GM19438 (cell line): ENCODE measurements around the gene TMEM35A.
A peak's percentile ranks its signal among the peaks of the same experiment; 100 is the strongest.
"Not testable (repeated sequence)": the region's sequence is repeated elsewhere in the genome, so short reads cannot be mapped to it uniquely, and the experiment has no call there.

Experiments
- ATAC-seq: cut with Tn5 transposase; IDR thresholded peaks from one replicate; pipeline ENCODE4 v1.9.1; 2021; ENCODE audit warnings: low read depth; ENCODE audit not compliant: unreplicated experiment

The TMEM35A gene

GRCh38 chrX:101078716-101079598, at the start of gene TMEM35A:
Gene TMEM35A, plus strand, starts transcription at chrX:101078879. Its CDS starts 124 bp downstream, at chrX:101079003.
- ATAC-seq: no peak

DNA sequence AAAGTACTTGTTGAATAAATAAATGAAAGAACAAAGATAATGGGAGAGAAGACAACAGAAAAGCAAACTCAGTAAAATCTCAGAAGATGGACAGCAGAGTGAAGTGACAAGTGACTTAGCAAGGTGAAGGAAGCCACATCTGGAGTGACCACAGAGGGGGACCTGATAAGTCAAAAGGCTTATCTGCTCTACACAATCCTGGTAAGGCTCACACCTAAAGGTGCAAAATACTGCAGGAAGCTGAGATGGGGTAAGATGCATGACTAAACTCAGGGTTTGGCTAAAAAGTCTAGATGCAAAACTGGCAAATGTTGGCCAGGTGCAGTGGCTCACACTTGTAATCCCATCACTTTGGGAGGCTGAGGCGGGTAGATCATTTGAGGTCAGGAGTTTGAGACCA, 49.0 kb upstream of the TMEM35A start:
- no peak for ATAC-seq

GRCh38 chrX:101037231-101037630, 41.4 kb upstream of the TMEM35A start:
- ATAC-seq: no peak

GRCh38 chrX:101040197-101040596, 38.5 kb upstream of the TMEM35A start:
- no peak for ATAC-seq

DNA sequence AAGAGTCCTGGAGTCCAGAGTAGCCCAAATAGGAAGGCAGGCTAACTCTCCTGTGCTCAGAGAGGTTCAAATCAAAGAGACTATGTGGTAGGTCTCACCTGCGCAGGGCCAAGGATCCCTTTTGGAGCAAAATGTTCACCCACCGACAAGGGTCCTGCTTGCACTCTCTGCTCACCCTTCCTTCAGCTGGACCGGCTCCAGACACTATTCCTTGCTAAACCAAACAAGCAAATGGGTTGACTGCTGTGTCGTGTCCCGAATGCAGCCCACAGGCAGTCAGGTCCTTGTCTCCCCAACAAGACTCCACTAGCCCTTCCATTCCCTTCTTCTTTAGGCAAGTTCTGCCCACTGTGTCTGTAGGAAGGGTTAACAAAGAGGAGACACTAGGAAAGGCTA, 27.5 kb upstream of the TMEM35A start:
- ATAC-seq: peak; percentile 10

DNA sequence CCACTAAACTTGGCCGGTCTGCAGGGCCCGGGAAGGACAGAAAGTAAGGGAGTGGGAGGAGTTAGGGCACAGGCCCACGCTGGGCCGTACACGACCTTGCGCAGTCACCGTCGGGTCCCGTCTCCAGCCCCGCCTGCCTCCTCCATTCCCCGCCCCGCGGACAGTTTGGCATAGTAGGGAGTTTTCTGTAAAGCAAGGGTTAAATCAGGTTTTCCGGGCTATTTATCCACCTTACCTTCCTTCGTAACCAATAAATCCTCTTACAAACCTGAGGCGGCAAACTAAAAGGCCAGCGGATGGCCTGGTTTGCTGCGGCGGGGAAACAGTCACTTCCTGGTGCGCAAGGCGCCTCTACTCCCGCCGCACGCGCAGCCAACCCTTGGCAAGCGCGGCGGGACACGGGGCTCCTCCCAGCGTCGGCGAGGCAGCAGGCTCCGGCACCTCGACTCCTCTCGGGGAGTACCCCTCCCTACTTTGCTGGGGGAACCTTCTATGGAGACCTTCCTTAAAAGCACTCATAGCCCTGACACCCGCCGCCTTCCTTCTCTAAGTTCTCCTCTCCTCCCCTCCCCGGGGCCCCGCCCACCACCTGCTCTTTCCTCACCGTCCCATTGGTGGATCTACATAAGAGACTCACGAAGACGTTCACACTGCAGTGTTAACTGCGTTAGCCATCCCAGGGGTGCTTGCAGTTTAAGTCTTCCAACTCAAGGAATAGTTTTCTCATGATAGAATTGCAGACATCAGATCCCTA, 27.0 kb upstream of the TMEM35A start, which contains the start of gene TRMT2B:
Gene TRMT2B (minus strand): TSS at position 563 of the 754 bp plus-strand sequence. CDS start 9,822 bp downstream, outside the sequence.
- ATAC-seq: peak; percentile 92

GRCh38 chrX:101056551-101056950, 22.1 kb upstream of the TMEM35A start:
- ATAC-seq: not testable (repeated sequence)

GRCh38 chrX:101057093-101057714, 21.5 kb upstream of the TMEM35A start:
- ATAC-seq: peak; percentile 91

- no peak for ATAC-seq
These were observed 16.5 kb upstream of the TMEM35A start for GRCh38 chrX:101062176-101062575.

- ATAC-seq: no peak
These were observed 7.1 kb upstream of the TMEM35A start for GRCh38 chrX:101071582-101071981.

GRCh38 chrX:101079736-101080270, 1.1 kb downstream of the TMEM35A start:
- ATAC-seq: no peak

DNA sequence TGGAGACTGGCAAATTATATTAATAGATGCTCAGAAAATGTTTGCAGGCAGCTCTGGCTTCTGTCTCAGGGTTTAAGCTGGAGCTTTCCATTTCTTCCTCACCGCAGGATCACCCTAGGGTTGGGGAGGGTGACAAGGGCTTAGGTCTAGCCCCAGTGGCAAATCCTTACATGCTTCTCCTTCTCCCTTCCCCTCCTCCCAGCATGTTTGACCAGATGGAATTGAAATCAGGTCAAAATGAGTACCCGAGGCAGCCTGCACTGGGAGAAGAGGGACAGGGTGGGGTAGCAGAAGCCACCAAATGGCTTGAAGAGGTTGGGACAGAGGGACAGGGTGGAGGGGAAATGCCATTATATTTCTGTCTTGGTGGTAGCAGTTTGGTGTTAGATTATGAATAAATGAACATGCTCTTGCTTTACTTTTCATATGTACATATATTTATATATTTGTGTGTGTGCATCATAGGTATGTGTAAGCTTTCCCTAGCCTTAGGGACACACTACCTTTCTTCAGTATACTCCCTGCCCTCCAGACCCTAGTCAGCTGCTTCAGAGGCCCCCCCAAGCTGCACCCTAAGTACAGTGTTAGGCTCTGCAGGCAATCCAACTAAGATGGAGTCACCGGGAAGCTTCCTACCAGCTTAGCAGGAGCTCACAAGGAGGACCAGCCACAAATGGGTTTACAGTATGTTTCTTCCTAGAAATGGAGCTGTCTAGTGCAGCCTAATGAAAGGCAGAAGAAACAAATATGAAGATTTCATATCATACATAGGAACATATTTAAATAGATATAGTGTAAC, 1.8 kb downstream of the TMEM35A start:
- ATAC-seq: no peak

GRCh38 chrX:101081231-101081630, 2.6 kb downstream of the TMEM35A start:
- no peak for ATAC-seq

DNA sequence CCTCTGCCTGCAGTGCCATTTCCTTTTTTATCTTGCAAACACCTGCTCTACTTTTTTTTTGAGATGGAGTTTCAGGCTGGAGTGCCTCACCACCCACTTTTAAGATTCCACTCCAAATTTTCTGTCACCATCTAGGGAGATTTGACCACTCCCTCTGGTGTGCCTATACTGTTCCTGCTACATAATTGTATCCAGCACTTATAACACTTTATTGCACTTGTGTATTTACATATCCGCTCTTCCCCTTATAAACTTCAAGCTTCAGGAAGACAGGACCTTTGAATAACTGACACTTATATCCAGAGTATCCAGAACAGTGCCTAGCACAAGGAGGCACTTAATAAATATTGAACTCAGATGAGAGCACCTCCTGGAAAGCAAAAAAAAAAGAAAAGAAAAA, 13.1 kb downstream of the TMEM35A start:
- no peak for ATAC-seq

DNA sequence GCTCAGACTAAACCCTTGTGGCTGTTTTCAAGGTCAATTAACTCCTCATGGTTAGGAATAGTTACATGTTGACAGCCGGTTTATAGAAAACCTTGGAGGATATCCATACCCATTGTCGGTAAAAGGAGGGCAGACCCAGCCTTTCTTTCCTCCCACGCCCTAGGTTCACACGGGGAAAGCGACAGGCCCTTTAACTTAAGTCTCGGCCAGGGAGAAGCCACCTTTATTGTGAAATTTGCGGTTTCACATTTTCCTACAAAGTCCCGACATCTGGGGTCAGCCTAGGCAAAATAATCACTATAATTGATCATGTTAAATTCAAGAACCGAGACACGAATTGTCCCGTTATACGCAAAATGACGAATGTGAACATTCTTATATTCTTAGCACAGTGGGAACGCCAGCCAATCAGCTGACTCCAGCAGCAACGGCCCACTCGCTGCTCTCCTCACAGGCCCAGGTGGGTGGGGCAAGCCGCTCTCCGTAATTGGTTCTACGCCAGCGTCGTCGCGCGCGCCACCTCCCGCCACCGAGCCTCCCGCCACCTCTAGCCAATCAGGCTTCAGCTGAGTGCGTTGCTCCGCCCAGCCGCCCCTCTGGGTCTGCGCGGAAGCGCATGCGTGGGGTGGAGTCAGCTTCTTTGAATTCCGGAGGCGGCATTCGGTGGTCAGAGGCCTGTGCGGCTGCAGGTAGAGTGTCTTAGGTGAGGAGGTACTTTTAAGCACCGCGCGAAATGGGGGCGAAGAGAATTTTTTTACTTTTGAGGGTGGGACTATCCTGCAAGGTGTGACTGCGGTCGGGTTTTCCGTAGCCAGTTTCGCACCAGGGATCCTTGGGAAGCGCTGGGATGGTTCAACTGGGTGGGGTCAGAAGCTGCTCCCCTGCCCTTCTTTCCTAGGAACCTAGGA, 19.1 kb downstream of the TMEM35A start, which contains the start of gene CENPI:
Gene CENPI (plus strand): TSS at position 659 of the 908 bp plus-strand sequence. CDS start 2,867 bp downstream, outside the sequence.
- peak; percentile 99 for ATAC-seq

DNA sequence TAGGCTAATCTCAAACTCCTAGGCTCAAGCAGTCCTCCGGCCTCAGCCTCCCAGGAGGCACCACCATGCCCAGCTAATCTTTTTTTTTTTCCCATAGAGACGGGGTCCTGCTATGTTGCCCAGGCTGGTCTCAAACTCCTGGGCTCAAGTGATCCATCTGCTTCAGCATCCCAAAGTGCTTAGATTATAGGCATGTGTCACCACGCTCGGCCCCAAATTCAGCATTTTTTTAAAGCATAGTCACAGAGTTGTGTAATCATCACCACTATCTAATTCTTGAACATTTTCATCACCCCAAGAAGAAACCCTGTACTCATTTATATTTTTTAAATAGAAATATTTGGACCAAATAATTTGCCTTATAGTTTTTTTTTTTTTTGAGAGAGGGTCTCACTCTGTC, 29.6 kb downstream of the TMEM35A start:
- ATAC-seq: no peak

DNA sequence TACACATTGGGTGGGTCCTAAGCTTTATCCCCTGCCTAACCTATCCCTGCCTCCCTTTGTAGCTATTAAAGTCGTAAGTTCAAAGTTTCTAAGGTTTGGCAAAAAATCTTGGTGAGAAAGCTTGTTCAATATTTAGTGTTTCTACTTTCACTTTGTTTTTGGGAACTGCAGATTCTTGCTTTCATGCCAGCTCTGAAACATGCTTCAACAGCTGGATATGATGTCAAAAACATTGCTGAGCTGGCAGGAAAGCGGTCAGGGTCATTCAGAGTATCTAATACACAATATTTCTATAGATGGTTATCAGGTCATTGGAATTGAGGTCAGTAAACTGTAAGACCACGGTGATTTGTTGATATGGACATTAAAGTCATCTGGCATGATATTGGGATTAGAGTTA, 39.0 kb downstream of the TMEM35A start:
- ATAC-seq: no peak

- no peak for ATAC-seq
These were observed 57.6 kb downstream of the TMEM35A start for GRCh38 chrX:101136235-101136634.
